Muscle layer of colon (tissue), 2 donors: ENCODE results near the gene TTC3.

Source experiments
- H3K27ac ChIP-seq: one replicate; pipeline ENCODE4 v1.7.0; 2013; ENCODE audit warnings: low read depth, mild to moderate bottlenecking, low read length, moderate library complexity
- H3K27me3 ChIP-seq, 2 donors: one replicate each; pipeline ENCODE4 v1.7.0; 2013; ENCODE audit warnings: low read length in 2 of 2, mild to moderate bottlenecking in 2 of 2; ENCODE audit not compliant: insufficient read depth in 2 of 2, control insufficient read depth in 1 of 2
- H3K36me3 ChIP-seq: one replicate; pipeline ENCODE4 v1.7.0; 2013; ENCODE audit warnings: mild to moderate bottlenecking, low read length; ENCODE audit not compliant: insufficient read depth
- H3K4me1 ChIP-seq: one replicate; pipeline ENCODE4 v1.7.0; 2013; ENCODE audit warnings: mild to moderate bottlenecking, low read length; ENCODE audit not compliant: insufficient read depth
- H3K4me3 ChIP-seq, 2 donors: one replicate each; pipeline ENCODE4 v1.7.0; 2013; ENCODE audit warnings: low read length in 2 of 2, low read depth in 1 of 2, mild to moderate bottlenecking in 1 of 2, moderate library complexity in 1 of 2
- H3K9ac ChIP-seq: one replicate; pipeline ENCODE4 v1.7.0; 2013; ENCODE audit warnings: low read length
- H3K9me3 ChIP-seq: one replicate; pipeline ENCODE4 v1.7.0; 2013; ENCODE audit warnings: mild to moderate bottlenecking, low read length
- donor health status: abdominal sarcoma.
- donor health status: Adenocarcinoma of cecum.

The TTC3 gene

DNA sequence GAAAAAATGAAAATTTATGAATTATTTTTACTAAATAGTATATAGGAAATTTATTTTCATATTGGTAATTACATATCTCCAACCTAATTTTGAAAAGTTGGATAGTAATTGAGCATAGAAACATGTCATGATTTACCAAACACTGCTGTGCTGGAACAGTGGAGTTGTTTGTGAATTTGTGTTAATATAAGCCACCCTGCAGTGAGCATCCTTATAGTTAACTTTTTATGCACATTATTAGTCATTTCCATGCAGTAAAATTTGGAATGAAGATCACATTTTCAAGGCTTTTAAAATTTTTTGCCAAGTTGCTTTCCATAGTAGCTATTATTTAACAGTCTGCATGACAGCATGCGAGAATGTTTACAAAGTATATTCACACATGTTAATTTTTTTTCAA lies 115.8 kb downstream of the TTC3 start:
- no peaks in the 10 kb centered on the region for H3K4me1 ChIP-seq
- H3K27ac ChIP-seq: no peak overlapping the region
- peaks cover 32% of the 10 kb centered on the region for H3K36me3 ChIP-seq
- no peak overlapping the region for H3K4me3 ChIP-seq
- H3K9me3 ChIP-seq: no peaks in the 10 kb centered on the region
- H3K9ac ChIP-seq: no peak overlapping the region
- H3K27me3 ChIP-seq: no peaks in the 10 kb centered on the region

DNA sequence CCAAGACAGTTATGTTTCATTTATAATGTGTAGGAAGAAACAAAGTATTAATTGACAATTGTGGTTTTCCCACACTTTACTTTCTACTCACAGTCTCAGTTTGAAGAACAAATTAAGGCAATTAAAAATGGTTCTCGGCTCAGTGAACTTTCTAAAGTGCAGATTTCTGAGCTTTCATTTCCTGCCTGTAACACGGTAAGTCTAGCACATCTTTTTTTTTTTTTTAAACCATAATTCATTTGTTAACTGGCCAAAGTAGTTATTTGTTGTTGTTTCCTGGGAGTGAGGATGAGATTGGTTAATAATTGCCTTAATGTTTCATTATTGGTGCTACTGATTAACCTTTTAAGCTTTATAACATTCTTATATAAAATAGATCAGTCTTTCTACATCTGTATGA lies 119.0 kb downstream of the TTC3 start:
- no peak overlapping the region for H3K9ac ChIP-seq
- H3K4me3 ChIP-seq: no peak overlapping the region
- H3K27ac ChIP-seq: no peak overlapping the region
- H3K27me3 ChIP-seq: no peaks in the 10 kb centered on the region
- H3K36me3 ChIP-seq: peaks cover 48% of the 10 kb centered on the region
- no peaks in the 10 kb centered on the region for H3K4me1 ChIP-seq
- H3K9me3 ChIP-seq: no peaks in the 10 kb centered on the region

DNA sequence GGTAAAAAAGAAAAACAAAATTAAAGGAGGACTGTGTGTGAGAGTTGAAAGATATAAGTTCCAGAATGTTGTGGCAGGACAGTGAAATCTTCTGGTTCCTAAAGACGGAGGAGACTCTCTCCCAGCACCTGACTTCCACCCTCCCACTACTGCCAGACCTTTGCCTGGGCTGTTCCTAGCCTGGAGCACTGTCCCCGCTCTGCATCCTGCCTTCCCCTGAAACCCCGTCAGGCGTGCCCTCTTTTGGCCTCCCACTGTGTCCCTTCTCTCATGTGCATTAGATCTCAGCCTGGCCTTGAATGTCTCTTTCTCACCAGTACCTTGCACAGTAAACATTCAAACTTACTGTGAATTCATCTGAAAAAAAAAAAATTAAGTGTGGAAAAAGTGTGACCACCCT lies 120.0 kb downstream of the TTC3 start:
- H3K36me3 ChIP-seq: peaks cover 41% of the 10 kb centered on the region
- H3K27ac ChIP-seq: no peak overlapping the region
- H3K27me3 ChIP-seq: no peaks in the 10 kb centered on the region
- no peak overlapping the region for H3K9ac ChIP-seq
- no peaks in the 10 kb centered on the region for H3K9me3 ChIP-seq
- H3K4me3 ChIP-seq: no peak overlapping the region
- no peaks in the 10 kb centered on the region for H3K4me1 ChIP-seq

GRCh38 chr21:37193676-37194075 lies 120.6 kb downstream of the TTC3 start:
- Histone ChIP-seq H3K9me3 (no peaks in the 10 kb centered on the region), H3K9ac (no peak overlapping the region), H3K27ac (no peak overlapping the region), H3K4me3 (no peak overlapping the region), H3K36me3 (peaks cover 40% of the 10 kb centered on the region), H3K4me1 (no peaks in the 10 kb centered on the region), H3K27me3 (no peaks in the 10 kb centered on the region)

DNA sequence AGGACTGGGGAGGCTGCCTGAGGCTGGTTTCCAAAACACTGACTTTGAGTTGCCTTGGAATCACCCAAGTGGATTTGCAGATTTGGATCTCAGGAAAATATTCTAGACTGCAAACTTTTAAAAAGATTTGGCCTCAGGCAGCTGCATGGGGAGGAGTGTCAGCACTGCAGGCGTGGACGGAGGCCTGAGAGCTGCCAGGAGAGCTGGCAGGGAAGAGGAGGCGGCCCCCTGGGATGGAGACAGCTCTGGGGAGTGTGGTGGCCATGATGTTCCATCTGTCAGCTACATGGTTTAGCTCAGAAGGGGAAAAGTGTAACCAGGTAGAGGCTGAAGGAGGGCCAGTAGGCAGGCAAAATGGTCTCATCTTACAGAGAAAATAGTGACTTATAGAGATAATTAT lies 122.0 kb downstream of the TTC3 start:
- H3K36me3 ChIP-seq: peaks cover 48% of the 10 kb centered on the region
- no peaks in the 10 kb centered on the region for H3K27me3 ChIP-seq
- no peak overlapping the region for H3K9ac ChIP-seq
- H3K4me3 ChIP-seq: no peak overlapping the region
- H3K27ac ChIP-seq: no peak overlapping the region
- H3K4me1 ChIP-seq: no peaks in the 10 kb centered on the region
- no peaks in the 10 kb centered on the region for H3K9me3 ChIP-seq

DNA sequence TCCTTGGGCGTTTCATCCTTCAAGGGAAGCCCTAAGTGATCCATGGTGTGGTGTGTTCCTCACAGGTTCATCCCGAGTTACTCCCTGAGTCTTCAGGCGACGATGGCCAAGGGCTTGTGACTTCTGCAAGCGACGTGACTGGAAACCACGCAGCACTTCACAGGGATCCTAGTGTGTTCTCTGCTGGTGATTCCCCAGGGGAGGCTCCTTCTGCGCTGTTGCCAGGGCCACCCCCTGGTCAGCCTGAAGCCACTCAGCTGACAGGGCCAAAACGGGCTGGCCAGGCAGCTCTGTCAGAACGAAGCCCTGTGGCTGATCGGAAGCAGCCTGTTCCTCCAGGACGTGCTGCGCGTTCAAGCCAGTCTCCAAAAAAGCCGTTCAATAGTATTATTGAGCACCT lies 122.6 kb downstream of the TTC3 start:
- Histone ChIP-seq H3K27me3 (no peaks in the 10 kb centered on the region), H3K27ac (no peak overlapping the region), H3K36me3 (peaks cover 54% of the 10 kb centered on the region), H3K4me3 (no peak overlapping the region), H3K9ac (no peak overlapping the region), H3K4me1 (no peaks in the 10 kb centered on the region), H3K9me3 (no peaks in the 10 kb centered on the region)

- no peak overlapping the region for H3K9ac ChIP-seq
- no peaks in the 10 kb centered on the region for H3K27me3 ChIP-seq
- H3K4me1 ChIP-seq: no peaks in the 10 kb centered on the region
- no peak overlapping the region for H3K27ac ChIP-seq
- no peak overlapping the region for H3K4me3 ChIP-seq
- H3K36me3 ChIP-seq: peaks cover 60% of the 10 kb centered on the region
- no peaks in the 10 kb centered on the region for H3K9me3 ChIP-seq
Observed at GRCh38 chr21:37196847-37197246, 123.8 kb downstream of the TTC3 start.

DNA sequence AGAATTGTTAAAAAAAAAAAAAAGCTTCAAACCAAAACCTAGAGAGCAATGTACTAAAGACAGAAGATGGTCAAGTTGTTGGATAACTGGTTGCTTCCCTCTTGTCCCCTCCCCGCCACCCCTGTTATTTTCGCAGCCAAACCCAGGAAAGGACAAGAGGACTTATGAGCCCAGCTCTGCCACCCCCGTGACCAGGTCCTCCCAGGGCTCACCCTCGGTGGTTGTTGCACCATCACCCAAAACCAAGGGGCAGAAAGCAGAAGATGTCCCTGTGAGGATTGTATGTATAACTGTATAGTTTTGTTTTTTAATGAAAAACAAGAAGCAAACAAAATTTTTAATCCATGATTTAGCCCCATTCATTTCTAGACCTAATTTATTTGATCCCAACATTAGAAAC lies 124.7 kb downstream of the TTC3 start:
- H3K36me3 ChIP-seq: peaks cover 60% of the 10 kb centered on the region

DNA sequence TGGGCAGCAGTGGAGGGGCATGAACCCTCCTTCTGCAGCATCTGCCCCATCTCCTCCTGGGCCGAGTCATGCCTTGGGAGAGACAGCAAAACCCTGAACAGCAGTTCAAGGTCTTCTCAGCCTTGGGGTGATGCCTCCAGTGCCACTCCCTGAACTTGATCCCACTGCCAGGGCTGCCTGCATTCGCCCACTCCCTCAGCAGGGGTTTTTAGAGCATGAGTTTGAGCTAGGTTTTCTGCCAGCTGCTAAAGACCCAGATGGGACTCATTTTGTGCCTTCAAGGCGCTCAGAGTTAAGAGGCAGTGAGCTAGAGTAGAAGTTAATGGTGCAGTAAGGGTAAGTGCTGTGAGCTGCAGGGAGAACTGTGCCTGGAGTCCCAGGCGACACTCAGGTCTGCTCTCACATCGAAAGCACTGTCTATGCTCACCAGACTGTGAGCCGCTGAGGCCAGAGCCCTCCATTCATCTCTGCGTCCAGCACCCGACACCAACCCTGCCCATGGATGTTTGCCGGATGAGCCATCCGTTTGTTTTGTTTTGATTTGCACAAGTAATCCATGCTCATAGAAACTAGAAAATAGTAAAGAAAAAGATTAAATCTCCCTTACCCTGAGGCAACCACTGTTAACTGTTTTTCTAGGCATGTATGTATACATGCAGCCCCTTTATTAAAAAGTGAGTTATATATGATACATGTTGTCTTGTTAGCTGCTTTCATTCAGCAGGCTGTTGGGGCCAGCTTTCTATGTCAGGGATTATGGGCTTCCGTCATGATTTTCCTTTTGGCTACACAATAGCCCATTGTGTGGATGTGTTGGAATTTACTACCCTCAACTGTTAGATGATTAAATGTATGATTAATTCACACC lies 126.2 kb downstream of the TTC3 start:
- H3K36me3 ChIP-seq: peaks cover 60% of the 10 kb centered on the region
- no peak overlapping the region for H3K9ac ChIP-seq
- H3K9me3 ChIP-seq: no peaks in the 10 kb centered on the region
- H3K4me3 ChIP-seq: no peak overlapping the region
- H3K4me1 ChIP-seq: no peaks in the 10 kb centered on the region
- H3K27me3 ChIP-seq: no peaks in the 10 kb centered on the region
- H3K27ac ChIP-seq: no peak overlapping the region

More for the DNA sequence above, 124.7 kb downstream of the TTC3 start:
- Histone ChIP-seq H3K27me3 (no peaks in the 10 kb centered on the region), H3K9me3 (no peaks in the 10 kb centered on the region), H3K4me3 (no peak overlapping the region), H3K9ac (no peak overlapping the region), H3K27ac (no peak overlapping the region), H3K4me1 (no peaks in the 10 kb centered on the region)

GRCh38 chr21:37200641-37201480 lies 127.8 kb downstream of the TTC3 start:
- Histone ChIP-seq H3K27me3 (no peaks in the 10 kb centered on the region), H3K9ac (no peak overlapping the region), H3K9me3 (no peaks in the 10 kb centered on the region), H3K27ac (no peak overlapping the region), H3K4me1 (no peaks in the 10 kb centered on the region), H3K36me3 (peaks cover 53% of the 10 kb centered on the region), H3K4me3 (no peak overlapping the region)

- Histone ChIP-seq H3K4me3 (no peak overlapping the region), H3K27ac (no peak overlapping the region), H3K9me3 (no peaks in the 10 kb centered on the region), H3K4me1 (no peaks in the 10 kb centered on the region), H3K9ac (no peak overlapping the region), H3K27me3 (no peaks in the 10 kb centered on the region), H3K36me3 (peaks cover 44% of the 10 kb centered on the region)
Observed at GRCh38 chr21:37202221-37203110, 129.4 kb downstream of the TTC3 start.
